ENCODE measurements around the gene PSPN.

DNA sequence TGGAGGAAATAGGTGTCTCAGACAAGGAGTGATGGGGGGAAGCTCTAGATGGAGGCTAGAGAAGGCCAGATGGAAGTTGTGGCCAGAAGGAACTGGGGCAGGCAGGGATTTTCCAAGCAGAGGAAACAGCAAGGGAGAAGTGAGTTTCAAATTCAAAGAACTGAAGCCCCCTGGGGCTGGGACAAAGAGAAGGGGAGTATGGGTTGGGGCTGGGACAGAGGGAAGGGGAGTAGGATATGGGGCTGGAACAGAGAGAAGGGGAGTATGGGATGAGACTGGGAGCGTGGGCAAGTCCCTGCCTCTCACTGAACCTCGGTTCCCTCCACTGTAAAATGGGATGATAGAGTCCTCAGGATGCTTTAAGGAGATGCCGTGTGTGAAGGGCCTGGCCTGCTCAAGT lies 19.1 kb upstream of the PSPN start:
- TF ChIP-seq, protein P1, sequence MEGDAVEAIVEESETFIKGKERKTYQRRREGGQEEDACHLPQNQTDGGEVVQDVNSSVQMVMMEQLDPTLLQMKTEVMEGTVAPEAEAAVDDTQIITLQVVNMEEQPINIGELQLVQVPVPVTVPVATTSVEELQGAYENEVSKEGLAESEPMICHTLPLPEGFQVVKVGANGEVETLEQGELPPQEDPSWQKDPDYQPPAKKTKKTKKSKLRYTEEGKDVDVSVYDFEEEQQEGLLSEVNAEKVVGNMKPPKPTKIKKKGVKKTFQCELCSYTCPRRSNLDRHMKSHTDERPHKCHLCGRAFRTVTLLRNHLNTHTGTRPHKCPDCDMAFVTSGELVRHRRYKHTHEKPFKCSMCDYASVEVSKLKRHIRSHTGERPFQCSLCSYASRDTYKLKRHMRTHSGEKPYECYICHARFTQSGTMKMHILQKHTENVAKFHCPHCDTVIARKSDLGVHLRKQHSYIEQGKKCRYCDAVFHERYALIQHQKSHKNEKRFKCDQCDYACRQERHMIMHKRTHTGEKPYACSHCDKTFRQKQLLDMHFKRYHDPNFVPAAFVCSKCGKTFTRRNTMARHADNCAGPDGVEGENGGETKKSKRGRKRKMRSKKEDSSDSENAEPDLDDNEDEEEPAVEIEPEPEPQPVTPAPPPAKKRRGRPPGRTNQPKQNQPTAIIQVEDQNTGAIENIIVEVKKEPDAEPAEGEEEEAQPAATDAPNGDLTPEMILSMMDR (IDR thresholded peaks at IDR 0.05): no peak
- TF ChIP-seq POLR2A (IDR thresholded peaks at IDR 0.05): no peak

All from right lobe of liver (tissue), 4 donors.